Measurements from ENCODE around the gene PCLAF.
"Not testable (repeated sequence)": the region's sequence is repeated elsewhere in the genome, so short reads cannot be mapped to it uniquely, and the experiment has no call there.

The PCLAF gene

GRCh38 chr15:64354688-64355344 lies 26.4 kb downstream of the PCLAF start:
- Histone ChIP-seq H3K9me3 (ENCODE audit: low read length) (no peaks in the 10 kb centered on the region), H3K27me3 (ENCODE audit: insufficient read depth, low read length) (no peaks in the 10 kb centered on the region), H3K36me3 (ENCODE audit: insufficient read depth, low read length) (no peaks in the 10 kb centered on the region), H3K4me3 (ENCODE audit: low read length) (peak overlapping the region; percentile 92), H2AFZ (ENCODE audit: low read depth, low read length) (peak overlapping the region; percentile 39), H3K4me1 (ENCODE audit: insufficient read depth, low read length) (peaks cover 11% of the 10 kb centered on the region)

- peaks cover 7% of the 10 kb centered on the region for H3K4me1 ChIP-seq (ENCODE audit: insufficient read depth, low read length)
- peaks cover 14% of the 10 kb centered on the region for H3K36me3 ChIP-seq (ENCODE audit: insufficient read depth, low read length)
- no peaks in the 10 kb centered on the region for H3K27me3 ChIP-seq (ENCODE audit: insufficient read depth, low read length)
- peaks cover 2% of the 10 kb centered on the region for H3K9me3 ChIP-seq (ENCODE audit: low read length)
- no peak overlapping the region for H2AFZ ChIP-seq (ENCODE audit: low read depth, low read length)
- no peak overlapping the region for H3K4me3 ChIP-seq (ENCODE audit: low read length)
Observed at GRCh38 chr15:64351265-64351664, 30.0 kb downstream of the PCLAF start.

- Histone ChIP-seq H3K4me3 (ENCODE audit: low read length) (no peak overlapping the region), H2AFZ (ENCODE audit: low read depth, low read length) (no peak overlapping the region), H3K36me3 (ENCODE audit: insufficient read depth, low read length) (peaks cover 14% of the 10 kb centered on the region), H3K4me1 (ENCODE audit: insufficient read depth, low read length) (peaks cover 6% of the 10 kb centered on the region), H3K9me3 (ENCODE audit: low read length) (peaks cover 2% of the 10 kb centered on the region), H3K27me3 (ENCODE audit: insufficient read depth, low read length) (no peaks in the 10 kb centered on the region)
Observed at GRCh38 chr15:64349375-64349774, 31.9 kb downstream of the PCLAF start.

GRCh38 chr15:64348455-64348854 lies 32.8 kb downstream of the PCLAF start:
- Histone ChIP-seq H3K4me3 (ENCODE audit: low read length) (no peak overlapping the region), H3K36me3 (ENCODE audit: insufficient read depth, low read length) (peaks cover 14% of the 10 kb centered on the region), H3K9me3 (ENCODE audit: low read length) (peaks cover 2% of the 10 kb centered on the region), H3K4me1 (ENCODE audit: insufficient read depth, low read length) (peaks cover 5% of the 10 kb centered on the region), H2AFZ (ENCODE audit: low read depth, low read length) (no peak overlapping the region), H3K27me3 (ENCODE audit: insufficient read depth, low read length) (no peaks in the 10 kb centered on the region)

GRCh38 chr15:64346242-64346641 lies 35.0 kb downstream of the PCLAF start:
- not testable (repeated sequence) for H2AFZ ChIP-seq (ENCODE audit: low read depth, low read length); H3K4me1 ChIP-seq (ENCODE audit: insufficient read depth, low read length); H3K9me3 ChIP-seq (ENCODE audit: low read length); H3K27me3 ChIP-seq (ENCODE audit: insufficient read depth, low read length); H3K4me3 ChIP-seq (ENCODE audit: low read length)
- peaks cover 25% of the 10 kb centered on the region for H3K36me3 ChIP-seq (ENCODE audit: insufficient read depth, low read length)

GRCh38 chr15:64344651-64345294 lies 36.5 kb downstream of the PCLAF start:
- H2AFZ ChIP-seq (ENCODE audit: low read depth, low read length) = no peak overlapping the region
- peaks cover 2% of the 10 kb centered on the region for H3K9me3 ChIP-seq (ENCODE audit: low read length)
- H3K4me1 ChIP-seq (ENCODE audit: insufficient read depth, low read length) = peaks cover 5% of the 10 kb centered on the region
- peaks cover 25% of the 10 kb centered on the region for H3K36me3 ChIP-seq (ENCODE audit: insufficient read depth, low read length)
- H3K27me3 ChIP-seq (ENCODE audit: insufficient read depth, low read length) = no peaks in the 10 kb centered on the region
- H3K4me3 ChIP-seq (ENCODE audit: low read length) = no peak overlapping the region

- Histone ChIP-seq H3K9me3 (ENCODE audit: low read length) (peaks cover 2% of the 10 kb centered on the region), H3K27me3 (ENCODE audit: insufficient read depth, low read length) (no peaks in the 10 kb centered on the region), H3K4me3 (ENCODE audit: low read length) (no peak overlapping the region), H3K36me3 (ENCODE audit: insufficient read depth, low read length) (peaks cover 23% of the 10 kb centered on the region), H2AFZ (ENCODE audit: low read depth, low read length) (no peak overlapping the region), H3K4me1 (ENCODE audit: insufficient read depth, low read length) (peaks cover 5% of the 10 kb centered on the region)
Observed at GRCh38 chr15:64343841-64344240, 37.4 kb downstream of the PCLAF start.

GRCh38 chr15:64343222-64343621 lies 38.0 kb downstream of the PCLAF start:
- peaks cover 5% of the 10 kb centered on the region for H3K4me1 ChIP-seq (ENCODE audit: insufficient read depth, low read length)
- peaks cover 18% of the 10 kb centered on the region for H3K36me3 ChIP-seq (ENCODE audit: insufficient read depth, low read length)
- peaks cover 2% of the 10 kb centered on the region for H3K9me3 ChIP-seq (ENCODE audit: low read length)
- H3K27me3 ChIP-seq (ENCODE audit: insufficient read depth, low read length) = no peaks in the 10 kb centered on the region
- H3K4me3 ChIP-seq (ENCODE audit: low read length) = no peak overlapping the region
- H2AFZ ChIP-seq (ENCODE audit: low read depth, low read length) = no peak overlapping the region

GRCh38 chr15:64341961-64342360 lies 39.3 kb downstream of the PCLAF start:
- H2AFZ ChIP-seq (ENCODE audit: low read depth, low read length) = no peak overlapping the region
- peaks cover 13% of the 10 kb centered on the region for H3K36me3 ChIP-seq (ENCODE audit: insufficient read depth, low read length)
- H3K4me1 ChIP-seq (ENCODE audit: insufficient read depth, low read length) = peaks cover 5% of the 10 kb centered on the region
- no peaks in the 10 kb centered on the region for H3K27me3 ChIP-seq (ENCODE audit: insufficient read depth, low read length)
- no peaks in the 10 kb centered on the region for H3K9me3 ChIP-seq (ENCODE audit: low read length)
- no peak overlapping the region for H3K4me3 ChIP-seq (ENCODE audit: low read length)

- H2AFZ ChIP-seq (ENCODE audit: low read depth, low read length) = no peak overlapping the region
- H3K4me1 ChIP-seq (ENCODE audit: insufficient read depth, low read length) = peaks cover 4% of the 10 kb centered on the region
- H3K9me3 ChIP-seq (ENCODE audit: low read length) = no peaks in the 10 kb centered on the region
- no peaks in the 10 kb centered on the region for H3K27me3 ChIP-seq (ENCODE audit: insufficient read depth, low read length)
- peaks cover 11% of the 10 kb centered on the region for H3K36me3 ChIP-seq (ENCODE audit: insufficient read depth, low read length)
- H3K4me3 ChIP-seq (ENCODE audit: low read length) = no peak overlapping the region
Observed at GRCh38 chr15:64340355-64340754, 40.9 kb downstream of the PCLAF start.

GRCh38 chr15:64337761-64338160 lies 43.5 kb downstream of the PCLAF start:
- H3K4me1 ChIP-seq (ENCODE audit: insufficient read depth, low read length) = no peaks in the 10 kb centered on the region
- no peaks in the 10 kb centered on the region for H3K27me3 ChIP-seq (ENCODE audit: insufficient read depth, low read length)
- no peaks in the 10 kb centered on the region for H3K9me3 ChIP-seq (ENCODE audit: low read length)
- H3K4me3 ChIP-seq (ENCODE audit: low read length) = no peak overlapping the region
- no peak overlapping the region for H2AFZ ChIP-seq (ENCODE audit: low read depth, low read length)
- peaks cover 11% of the 10 kb centered on the region for H3K36me3 ChIP-seq (ENCODE audit: insufficient read depth, low read length)

- Histone ChIP-seq H3K4me1 (ENCODE audit: insufficient read depth, low read length) (no peaks in the 10 kb centered on the region), H3K4me3 (ENCODE audit: low read length) (no peak overlapping the region), H3K36me3 (ENCODE audit: insufficient read depth, low read length) (no peaks in the 10 kb centered on the region), H2AFZ (ENCODE audit: low read depth, low read length) (no peak overlapping the region), H3K9me3 (ENCODE audit: low read length) (no peaks in the 10 kb centered on the region), H3K27me3 (ENCODE audit: insufficient read depth, low read length) (no peaks in the 10 kb centered on the region)
Observed at GRCh38 chr15:64333986-64334929, 47.0 kb downstream of the PCLAF start.

- Histone ChIP-seq H3K36me3 (ENCODE audit: insufficient read depth, low read length) (no peaks in the 10 kb centered on the region), H3K4me1 (ENCODE audit: insufficient read depth, low read length) (no peaks in the 10 kb centered on the region), H2AFZ (ENCODE audit: low read depth, low read length) (no peak overlapping the region), H3K4me3 (ENCODE audit: low read length) (no peak overlapping the region), H3K27me3 (ENCODE audit: insufficient read depth, low read length) (no peaks in the 10 kb centered on the region), H3K9me3 (ENCODE audit: low read length) (no peaks in the 10 kb centered on the region)
Observed at GRCh38 chr15:64333516-64333915, 47.7 kb downstream of the PCLAF start.

All from neuron (in vitro differentiated cells).